HEK293 (cell line): ENCODE data around the gene ABHD15.

Experiments used
- CTCF ChIA-PET: fragments of 350-600 bp; formaldehyde crosslinking; extraction: SDS; loops from one replicate; lab custom pipeline; 2021; ENCODE audit warnings: antibody characterized with exemption; lab: Yijun Ruan, JAX
- POLR2A ChIA-PET: fragments of 300-600 bp; formaldehyde crosslinking; extraction: SDS; loops from one replicate; lab custom pipeline; 2020; ENCODE audit warnings: antibody characterized with exemption, inconsistent platforms; lab: Yijun Ruan, JAX
- H3K27ac ChIP-seq: fragments of 200-500 bp; sonication (Bioruptor generic); 2 replicates; pipeline ENCODE4 v1.5.1; 2014; ENCODE audit warnings: low read depth, low read length, control low read depth, inconsistent platforms; ENCODE audit errors: extremely low read depth
- H3K36me3 ChIP-seq, 2 experiments: fragments of 200-500 bp in 1 of 2; sonication (Bioruptor generic) in 1 of 2; 1 replicate in 1 of 2; 2 replicates in 1 of 2; pipeline ENCODE4 v1.5.1; 2014 to 2017; ENCODE audit warnings: inconsistent platforms in 2 of 2, low read length in 2 of 2; ENCODE audit not compliant: control insufficient read depth in 2 of 2, insufficient read depth in 1 of 2
- H3K4me1 ChIP-seq: fragments of 200-500 bp; sonication (Bioruptor generic); 2 replicates; pipeline ENCODE4 v1.5.1; 2014; ENCODE audit warnings: mild to moderate bottlenecking, low read length, inconsistent platforms; ENCODE audit not compliant: control insufficient read depth, insufficient read depth
- H3K4me3 ChIP-seq: 2 replicates; pipeline ENCODE4 v1.5.1; 2011; ENCODE audit warnings: low read depth, mild to moderate bottlenecking, control low read depth, low read length, moderate library complexity
- H3K9me3 ChIP-seq: fragments of 200-500 bp; sonication (Bioruptor generic); 2 replicates; pipeline ENCODE4 v1.5.1; 2014; ENCODE audit warnings: low read depth, low read length, inconsistent platforms; ENCODE audit not compliant: control insufficient read depth, insufficient read depth
- GLI4 ChIP-seq: fragments of 450-650 bp; formaldehyde crosslinking; IDR thresholded peaks from 2 replicates; pipeline ENCODE4 v1.5.1; 2016; ENCODE audit warnings: missing biosample characterization, missing genetic modification characterization
- KLF1 ChIP-seq: fragments of 450-650 bp; formaldehyde crosslinking; IDR thresholded peaks from 2 replicates; pipeline ENCODE4 v1.5.1; 2016; ENCODE audit warnings: missing biosample characterization, missing genetic modification characterization
- KLF10 ChIP-seq: fragments of 450-650 bp; IDR thresholded peaks from 2 replicates; pipeline ENCODE4 v1.5.1; 2018; ENCODE audit warnings: missing biosample characterization, mild to moderate bottlenecking, missing genetic modification characterization
- MZF1 ChIP-seq: fragments of 450-650 bp; formaldehyde crosslinking; IDR thresholded peaks from 2 replicates; pipeline ENCODE4 v1.5.1; 2017; ENCODE audit warnings: missing biosample characterization, missing genetic modification characterization, borderline replicate concordance
- OVOL3 ChIP-seq: fragments of 450-650 bp; formaldehyde crosslinking; IDR thresholded peaks from 2 replicates; pipeline ENCODE4 v1.5.1; 2016; ENCODE audit warnings: missing biosample characterization, missing genetic modification characterization
- PRDM2 ChIP-seq: fragments of 450-650 bp; formaldehyde crosslinking; IDR thresholded peaks from 2 replicates; pipeline ENCODE4 v1.5.1; 2016; ENCODE audit warnings: missing biosample characterization, missing genetic modification characterization, borderline replicate concordance
- SP3 ChIP-seq: fragments of 450-650 bp; formaldehyde crosslinking; IDR thresholded peaks from 2 replicates; pipeline ENCODE4 v1.5.1; 2016; ENCODE audit warnings: missing biosample characterization, missing genetic modification characterization
- ZNF16 ChIP-seq: fragments of 450-650 bp; formaldehyde crosslinking; IDR thresholded peaks from 2 replicates; pipeline ENCODE4 v1.5.1; 2016; ENCODE audit warnings: low read depth, missing biosample characterization, missing genetic modification characterization
- ZNF239 ChIP-seq: fragments of 450-650 bp; formaldehyde crosslinking; IDR thresholded peaks from 2 replicates; pipeline ENCODE4 v1.5.1; 2016; ENCODE audit warnings: missing biosample characterization, missing genetic modification characterization
- ZNF449 ChIP-seq: fragments of 450-650 bp; formaldehyde crosslinking; IDR thresholded peaks from 2 replicates; pipeline ENCODE4 v1.5.1; 2017; ENCODE audit warnings: missing biosample characterization, mild to moderate bottlenecking, missing genetic modification characterization, moderate library complexity
- ZNF530 ChIP-seq: fragments of 450-650 bp; formaldehyde crosslinking; IDR thresholded peaks from 2 replicates; pipeline ENCODE4 v1.5.1; 2016; ENCODE audit warnings: low read depth, missing biosample characterization, missing genetic modification characterization
- ZNF580 ChIP-seq: fragments of 450-650 bp; formaldehyde crosslinking; IDR thresholded peaks from 2 replicates; pipeline ENCODE4 v1.5.1; 2016; ENCODE audit warnings: missing biosample characterization, missing genetic modification characterization
- ZNF610 ChIP-seq: fragments of 450-650 bp; formaldehyde crosslinking; IDR thresholded peaks from 2 replicates; pipeline ENCODE4 v1.5.1; 2016; ENCODE audit warnings: missing biosample characterization, missing genetic modification characterization, borderline replicate concordance
- ZNF843 ChIP-seq: fragments of 450-650 bp; formaldehyde crosslinking; IDR thresholded peaks from 2 replicates; pipeline ENCODE4 v1.5.1; 2016; ENCODE audit warnings: missing biosample characterization, missing genetic modification characterization
- ZSCAN18 ChIP-seq: fragments of 450-650 bp; formaldehyde crosslinking; IDR thresholded peaks from 2 replicates; pipeline ENCODE4 v1.5.1; 2016; ENCODE audit warnings: missing biosample characterization, missing genetic modification characterization
- TF ChIP-seq, protein P1 (sequence below): fragments of 450-650 bp; formaldehyde crosslinking; IDR thresholded peaks from 2 replicates; pipeline ENCODE4 v1.5.1; 2016; ENCODE audit warnings: missing biosample characterization, missing genetic modification characterization, low read depth
- TF ChIP-seq, protein P2 (sequence below): fragments of 450-650 bp; IDR thresholded peaks from 2 replicates; pipeline ENCODE4 v1.5.1; 2018; ENCODE audit warnings: missing biosample characterization, missing genetic modification characterization
- TF ChIP-seq, protein P3 (sequence below): fragments of 450-650 bp; formaldehyde crosslinking; conservative IDR thresholded peaks from 2 replicates; pipeline ENCODE4 v1.5.1; 2016; ENCODE audit warnings: low read depth, missing biosample characterization, missing genetic modification characterization

ABHD15 gene

GRCh38 chr17:29615492-29616299 lies 48.9 kb upstream of the ABHD15 start (continued):
- TF ChIP-seq, protein P1, sequence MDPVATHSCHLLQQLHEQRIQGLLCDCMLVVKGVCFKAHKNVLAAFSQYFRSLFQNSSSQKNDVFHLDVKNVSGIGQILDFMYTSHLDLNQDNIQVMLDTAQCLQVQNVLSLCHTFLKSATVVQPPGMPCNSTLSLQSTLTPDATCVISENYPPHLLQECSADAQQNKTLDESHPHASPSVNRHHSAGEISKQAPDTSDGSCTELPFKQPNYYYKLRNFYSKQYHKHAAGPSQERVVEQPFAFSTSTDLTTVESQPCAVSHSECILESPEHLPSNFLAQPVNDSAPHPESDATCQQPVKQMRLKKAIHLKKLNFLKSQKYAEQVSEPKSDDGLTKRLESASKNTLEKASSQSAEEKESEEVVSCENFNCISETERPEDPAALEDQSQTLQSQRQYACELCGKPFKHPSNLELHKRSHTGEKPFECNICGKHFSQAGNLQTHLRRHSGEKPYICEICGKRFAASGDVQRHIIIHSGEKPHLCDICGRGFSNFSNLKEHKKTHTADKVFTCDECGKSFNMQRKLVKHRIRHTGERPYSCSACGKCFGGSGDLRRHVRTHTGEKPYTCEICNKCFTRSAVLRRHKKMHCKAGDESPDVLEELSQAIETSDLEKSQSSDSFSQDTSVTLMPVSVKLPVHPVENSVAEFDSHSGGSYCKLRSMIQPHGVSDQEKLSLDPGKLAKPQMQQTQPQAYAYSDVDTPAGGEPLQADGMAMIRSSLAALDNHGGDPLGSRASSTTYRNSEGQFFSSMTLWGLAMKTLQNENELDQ = no peak
- no peak for TF ChIP-seq ZSCAN18
- TF ChIP-seq MZF1 (tag by site-specific recombination) = no peak
- TF ChIP-seq, protein P2, sequence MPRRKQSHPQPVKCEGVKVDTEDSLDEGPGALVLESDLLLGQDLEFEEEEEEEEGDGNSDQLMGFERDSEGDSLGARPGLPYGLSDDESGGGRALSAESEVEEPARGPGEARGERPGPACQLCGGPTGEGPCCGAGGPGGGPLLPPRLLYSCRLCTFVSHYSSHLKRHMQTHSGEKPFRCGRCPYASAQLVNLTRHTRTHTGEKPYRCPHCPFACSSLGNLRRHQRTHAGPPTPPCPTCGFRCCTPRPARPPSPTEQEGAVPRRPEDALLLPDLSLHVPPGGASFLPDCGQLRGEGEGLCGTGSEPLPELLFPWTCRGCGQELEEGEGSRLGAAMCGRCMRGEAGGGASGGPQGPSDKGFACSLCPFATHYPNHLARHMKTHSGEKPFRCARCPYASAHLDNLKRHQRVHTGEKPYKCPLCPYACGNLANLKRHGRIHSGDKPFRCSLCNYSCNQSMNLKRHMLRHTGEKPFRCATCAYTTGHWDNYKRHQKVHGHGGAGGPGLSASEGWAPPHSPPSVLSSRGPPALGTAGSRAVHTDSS (tag by site-specific recombination) = no peak
- TF ChIP-seq OVOL3 = no peak
- no peak for TF ChIP-seq KLF10 (tag by site-specific recombination)
- TF ChIP-seq, all 188 proteins: peak for 3

GRCh38 chr17:29615048-29615385 lies 48.2 kb upstream of the ABHD15 start:
- POLR2A ChIA-PET = interaction anchor here (0.8 kb wide), 1 partner anchor 40 kb away, joined by 3 read pairs; no protein-coding TSS in a partner anchor
- H3K4me1 ChIP-seq = no peaks in the 10 kb centered on the region

More at GRCh38 chr17:29615048-29615385, 48.2 kb upstream of the ABHD15 start:
- Histone ChIP-seq H3K4me3 (no peak overlapping the region), H3K36me3 (peaks cover 0 to 36% of the 10 kb centered on the region in 2 experiments; a peak in 1 of 3 replicates), H3K27ac (no peak overlapping the region), H3K9me3 (no peaks in the 10 kb centered on the region)
- CTCF ChIA-PET = interaction anchor here (1.0 to 1.4 kb wide), 3 partner anchors 10 to 23 kb away, joined by 3 to 5 read pairs (median 5); no protein-coding TSS in a partner anchor
- TF ChIP-seq ZNF449 = no peak
- no peak for TF ChIP-seq ZNF610
- no peak for TF ChIP-seq GLI4
- TF ChIP-seq, protein P3, sequence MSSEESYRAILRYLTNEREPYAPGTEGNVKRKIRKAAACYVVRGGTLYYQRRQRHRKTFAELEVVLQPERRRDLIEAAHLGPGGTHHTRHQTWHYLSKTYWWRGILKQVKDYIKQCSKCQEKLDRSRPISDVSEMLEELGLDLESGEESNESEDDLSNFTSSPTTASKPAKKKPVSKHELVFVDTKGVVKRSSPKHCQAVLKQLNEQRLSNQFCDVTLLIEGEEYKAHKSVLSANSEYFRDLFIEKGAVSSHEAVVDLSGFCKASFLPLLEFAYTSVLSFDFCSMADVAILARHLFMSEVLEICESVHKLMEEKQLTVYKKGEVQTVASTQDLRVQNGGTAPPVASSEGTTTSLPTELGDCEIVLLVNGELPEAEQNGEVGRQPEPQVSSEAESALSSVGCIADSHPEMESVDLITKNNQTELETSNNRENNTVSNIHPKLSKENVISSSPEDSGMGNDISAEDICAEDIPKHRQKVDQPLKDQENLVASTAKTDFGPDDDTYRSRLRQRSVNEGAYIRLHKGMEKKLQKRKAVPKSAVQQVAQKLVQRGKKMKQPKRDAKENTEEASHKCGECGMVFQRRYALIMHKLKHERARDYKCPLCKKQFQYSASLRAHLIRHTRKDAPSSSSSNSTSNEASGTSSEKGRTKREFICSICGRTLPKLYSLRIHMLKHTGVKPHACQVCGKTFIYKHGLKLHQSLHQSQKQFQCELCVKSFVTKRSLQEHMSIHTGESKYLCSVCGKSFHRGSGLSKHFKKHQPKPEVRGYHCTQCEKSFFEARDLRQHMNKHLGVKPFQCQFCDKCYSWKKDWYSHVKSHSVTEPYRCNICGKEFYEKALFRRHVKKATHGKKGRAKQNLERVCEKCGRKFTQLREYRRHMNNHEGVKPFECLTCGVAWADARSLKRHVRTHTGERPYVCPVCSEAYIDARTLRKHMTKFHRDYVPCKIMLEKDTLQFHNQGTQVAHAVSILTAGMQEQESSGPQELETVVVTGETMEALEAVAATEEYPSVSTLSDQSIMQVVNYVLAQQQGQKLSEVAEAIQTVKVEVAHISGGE (tag by site-specific recombination) = no peak
- no peak for TF ChIP-seq KLF1 (tag by site-specific recombination)
- no peak for TF ChIP-seq ZNF843 (tag by site-specific recombination)
- no peak for TF ChIP-seq ZNF16
- TF ChIP-seq ZNF239 = no peak
- no peak for TF ChIP-seq ZNF530
- TF ChIP-seq MZF1 (tag by site-specific recombination) = no peak
- TF ChIP-seq PRDM2 (tag by site-specific recombination) = no peak
- no peak for TF ChIP-seq ZNF580 (tag by site-specific recombination)
- no peak for TF ChIP-seq SP3 (tag by site-specific recombination)
